Urinary bladder (tissue), 4 donors: ENCODE results near the gene B4GALNT4. TPM values are rescaled to one million over a fixed set of nuclear protein-coding genes. Genes with fewer than 3 reads are reported as not detected.
"Not testable (repeated sequence)": the region's sequence is repeated elsewhere in the genome, so short reads cannot be mapped to it uniquely, and the experiment has no call there.

Experiments
- DNase-seq: peaks from one replicate; pipeline ENCODE4 v3.0.0-alpha.2; 2015; ENCODE audit errors: extremely low spot score
- H3K27ac ChIP-seq: one replicate; pipeline ENCODE4 v1.5.1; 2013; ENCODE audit warnings: low read depth, mild to moderate bottlenecking, moderate library complexity
- H3K36me3 ChIP-seq: one replicate; pipeline ENCODE4 v1.6.1; 2013; ENCODE audit warnings: mild to moderate bottlenecking, moderate library complexity; ENCODE audit not compliant: insufficient read depth
- H3K4me1 ChIP-seq: one replicate; pipeline ENCODE4 v1.6.1; 2013; ENCODE audit warnings: mild to moderate bottlenecking, moderate library complexity; ENCODE audit not compliant: insufficient read depth
- H3K4me3 ChIP-seq: one replicate; pipeline ENCODE4 v1.5.1; 2013; ENCODE audit warnings: low read depth, low read length
- WGBS: extraction: QIAGEN DNeasy Blood & Tissue Kit; methylation state at CpG from one replicate; pipeline ENCODE4 v1.1.7; 2013; 5-methylcytosine and 5-hydroxymethylcytosine counted together
- polyA plus RNA-seq: library from polyadenylated mRNA; stranded (reverse); fragments of 200-250 nt; gene quantifications from one replicate; pipeline ENCODE4 v1.2.3, GENCODE V29; 2013
- total RNA-seq: library from RNA; depleted of rRNA; stranded (reverse); fragments of >200 nt; gene quantifications from one replicate; pipeline ENCODE4 v1.2.3, GENCODE V29; 2014
- donor health status: healthy with polysubstance abuse.
- donor health status: healthy.

B4GALNT4 gene
- total and polyA plus RNA-seq, 2 donors, result 5.1 to 13.4 TPM

DNA sequence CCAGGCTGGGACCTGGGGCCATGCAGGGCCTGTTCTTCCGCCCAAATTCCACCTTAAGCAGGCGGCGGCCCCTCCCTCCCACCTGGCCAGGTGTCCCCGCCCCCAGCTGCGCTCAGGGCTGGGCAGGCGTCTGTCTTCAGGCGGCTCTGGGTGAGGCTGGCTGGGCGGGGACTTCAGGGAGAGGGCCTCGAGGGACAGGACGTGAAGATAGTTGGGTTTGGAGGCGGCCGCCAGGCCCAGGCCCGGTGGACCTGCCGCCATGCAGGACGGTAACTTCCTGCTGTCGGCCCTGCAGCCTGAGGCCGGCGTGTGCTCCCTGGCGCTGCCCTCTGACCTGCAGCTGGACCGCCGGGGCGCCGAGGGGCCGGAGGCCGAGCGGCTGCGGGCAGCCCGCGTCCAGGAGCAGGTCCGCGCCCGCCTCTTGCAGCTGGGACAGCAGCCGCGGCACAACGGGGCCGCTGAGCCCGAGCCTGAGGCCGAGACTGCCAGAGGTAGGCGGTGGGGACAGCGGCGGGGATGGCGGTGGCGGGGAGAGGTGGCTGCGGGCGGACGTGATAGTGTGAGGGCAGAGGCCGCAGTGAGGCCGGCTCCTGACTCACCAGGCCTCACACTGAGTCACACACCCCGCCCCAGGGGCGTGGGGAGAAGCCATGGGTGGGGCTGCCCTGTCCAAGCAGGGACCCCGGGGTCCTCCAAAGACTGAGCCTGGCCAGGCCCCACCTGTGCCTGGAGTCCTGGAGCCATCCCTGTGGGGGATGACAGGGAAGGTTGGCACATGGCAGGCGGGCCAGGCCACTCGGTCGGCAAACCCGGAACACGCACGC is 24.9 kb downstream of the B4GALNT4 start, which contains the start of gene PKP3:
TSS of gene PKP3 (plus strand) at position 176 of the 824 bp plus-strand sequence. CDS start at position 260, 84 bp downstream.
- Histone ChIP-seq H3K27ac (peak within 1 kb of the TSS; percentile 92), H3K4me1 (no peaks in the 10 kb centered on the region), H3K4me3 (peak within 1 kb of the TSS; percentile 10), H3K36me3 (no peaks in the 10 kb centered on the region)
- 68% methylated on average over 57 of the region's 57 CpGs for WGBS
- DNase-seq, result no peak

DNA sequence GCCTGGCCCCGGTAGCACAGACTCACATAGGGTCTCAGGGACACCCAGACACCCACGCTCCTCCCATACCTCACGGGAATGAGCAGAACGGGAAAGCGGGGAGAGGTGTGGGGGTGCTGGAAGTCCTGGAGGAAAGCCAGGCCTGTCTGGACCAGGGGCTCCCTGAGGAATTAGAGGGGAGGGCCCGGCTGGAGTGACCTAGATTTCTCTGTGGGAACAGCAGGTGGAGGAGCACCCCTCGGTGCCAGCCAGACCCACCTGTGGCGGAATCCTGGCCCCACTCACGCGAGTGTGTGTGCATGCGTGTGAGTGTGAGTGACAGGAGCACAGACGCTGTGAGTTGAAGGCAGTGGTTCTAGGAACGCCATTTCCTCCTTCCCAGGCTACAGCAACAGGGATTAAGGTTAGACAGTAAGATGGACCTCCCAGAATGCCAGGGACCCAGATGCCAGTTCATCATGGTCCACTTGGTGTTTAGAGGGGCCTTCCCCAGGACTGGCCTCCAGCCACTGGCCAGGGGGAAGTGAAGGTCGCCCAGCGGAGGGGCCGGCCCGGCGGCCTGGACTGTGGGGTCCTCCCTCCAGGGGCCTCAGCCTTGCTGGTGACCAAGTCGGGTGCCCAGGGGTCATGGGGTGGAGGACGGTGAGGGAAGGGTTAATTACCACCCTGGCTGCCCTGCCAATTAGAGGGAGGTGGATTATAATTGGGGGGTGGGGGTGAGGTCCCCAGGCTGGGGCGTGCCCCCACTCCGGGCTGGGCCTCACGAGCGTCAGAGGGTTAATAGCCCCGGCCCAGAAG is 25.8 kb downstream of the B4GALNT4 start:
- H3K36me3 ChIP-seq, result no peaks in the 10 kb centered on the region
- WGBS, result 74% methylated on average over 25 of the region's 25 CpGs

DNA sequence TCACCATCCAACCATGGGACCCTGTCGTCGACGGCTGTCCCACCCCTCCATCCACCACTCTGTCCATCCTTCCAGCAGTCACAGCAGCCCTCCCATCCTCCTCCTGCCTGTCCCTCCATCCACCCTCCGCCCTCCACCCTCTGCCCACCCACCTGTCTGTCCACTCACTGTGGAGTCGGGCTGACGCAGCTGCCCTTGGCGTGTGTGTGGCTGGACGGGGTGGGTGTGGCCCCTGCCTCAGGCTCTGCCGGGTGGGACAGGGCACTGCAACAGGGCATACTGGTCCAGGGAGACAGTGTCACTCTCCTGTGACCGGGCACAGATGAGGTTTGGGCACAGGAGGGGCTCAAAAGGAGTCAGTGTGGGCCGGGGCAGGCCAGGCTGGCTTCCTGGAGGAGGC is 26.6 kb downstream of the B4GALNT4 start:
- H3K4me1 ChIP-seq, result no peaks in the 10 kb centered on the region
- no peaks in the 10 kb centered on the region for H3K36me3 ChIP-seq
- no peak overlapping the region for H3K27ac ChIP-seq
- H3K4me3 ChIP-seq, result no peak overlapping the region
- no peak for DNase-seq
- WGBS, result 73% methylated on average over 11 of the region's 11 CpGs

More for the DNA sequence above, 25.8 kb downstream of the B4GALNT4 start:
- Histone ChIP-seq H3K4me3 (no peak overlapping the region), H3K4me1 (no peaks in the 10 kb centered on the region), H3K27ac (no peak overlapping the region)
- DNase-seq, result no peak

DNA sequence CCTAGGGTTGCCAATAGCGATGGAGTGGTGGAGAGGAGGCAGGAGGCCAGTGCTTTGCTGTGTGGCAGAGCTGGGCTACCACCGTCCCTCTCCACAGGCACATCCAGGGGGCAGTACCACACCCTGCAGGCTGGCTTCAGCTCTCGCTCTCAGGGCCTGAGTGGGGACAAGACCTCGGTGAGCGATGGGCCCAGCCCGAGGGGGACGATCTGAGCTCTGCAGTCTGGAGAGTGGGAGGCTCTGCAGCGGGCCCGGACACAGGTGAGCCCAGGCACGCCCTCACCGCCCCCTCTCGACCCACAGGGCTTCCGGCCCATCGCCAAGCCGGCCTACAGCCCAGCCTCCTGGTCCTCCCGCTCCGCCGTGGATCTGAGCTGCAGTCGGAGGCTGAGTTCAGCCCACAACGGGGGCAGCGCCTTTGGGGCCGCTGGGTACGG is 27.2 kb downstream of the B4GALNT4 start:
- Histone ChIP-seq H3K27ac (no peak overlapping the region), H3K36me3 (no peaks in the 10 kb centered on the region), H3K4me3 (peak overlapping the region; percentile 28), H3K4me1 (no peaks in the 10 kb centered on the region)
- 33% methylated on average over 23 of the region's 23 CpGs for WGBS
- no peak for DNase-seq

DNA sequence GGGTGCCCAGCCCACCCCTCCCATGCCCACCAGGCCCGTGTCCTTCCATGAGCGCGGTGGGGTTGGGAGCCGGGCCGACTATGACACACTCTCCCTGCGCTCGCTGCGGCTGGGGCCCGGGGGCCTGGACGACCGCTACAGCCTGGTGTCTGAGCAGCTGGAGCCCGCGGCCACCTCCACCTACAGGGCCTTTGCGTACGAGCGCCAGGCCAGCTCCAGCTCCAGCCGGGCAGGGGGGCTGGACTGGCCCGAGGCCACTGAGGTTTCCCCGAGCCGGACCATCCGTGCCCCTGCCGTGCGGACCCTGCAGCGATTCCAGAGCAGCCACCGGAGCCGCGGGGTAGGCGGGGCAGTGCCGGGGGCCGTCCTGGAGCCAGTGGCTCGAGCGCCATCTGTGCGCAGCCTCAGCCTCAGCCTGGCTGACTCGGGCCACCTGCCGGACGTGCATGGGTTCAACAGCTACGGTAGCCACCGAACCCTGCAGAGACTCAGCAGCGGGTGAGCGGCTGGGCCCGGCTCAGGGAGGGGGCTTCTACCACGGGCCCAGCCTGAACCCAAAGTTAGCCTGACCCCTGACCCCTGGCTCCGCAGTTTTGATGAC is 27.7 kb downstream of the B4GALNT4 start:
- 20% methylated on average over 43 of the region's 43 CpGs for WGBS
- no peak overlapping the region for H3K27ac ChIP-seq
- no peak for DNase-seq
- peak overlapping the region; percentile 28 for H3K4me3 ChIP-seq
- H3K4me1 ChIP-seq, result no peaks in the 10 kb centered on the region
- no peaks in the 10 kb centered on the region for H3K36me3 ChIP-seq

DNA sequence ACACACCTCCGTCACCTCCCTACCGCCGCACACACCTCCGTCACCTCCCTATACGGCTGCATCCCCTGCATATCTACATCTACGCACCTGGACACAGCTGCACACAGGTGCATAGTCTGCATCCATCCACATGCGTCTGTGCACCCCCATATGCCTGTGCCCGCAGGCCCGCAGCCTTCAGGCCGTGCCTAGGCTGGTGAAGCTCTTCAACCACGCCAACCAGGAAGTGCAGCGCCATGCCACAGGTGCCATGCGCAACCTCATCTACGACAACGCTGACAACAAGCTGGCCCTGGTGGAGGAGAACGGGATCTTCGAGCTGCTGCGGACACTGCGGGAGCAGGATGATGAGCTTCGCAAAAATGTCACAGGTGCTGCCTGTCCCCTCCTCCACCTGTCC is 29.5 kb downstream of the B4GALNT4 start:
- DNase-seq, result no peak
- Histone ChIP-seq H3K4me1 (no peaks in the 10 kb centered on the region), H3K27ac (no peak overlapping the region), H3K4me3 (no peak overlapping the region), H3K36me3 (no peaks in the 10 kb centered on the region)
- WGBS, result 84% methylated on average over 20 of the region's 20 CpGs

DNA sequence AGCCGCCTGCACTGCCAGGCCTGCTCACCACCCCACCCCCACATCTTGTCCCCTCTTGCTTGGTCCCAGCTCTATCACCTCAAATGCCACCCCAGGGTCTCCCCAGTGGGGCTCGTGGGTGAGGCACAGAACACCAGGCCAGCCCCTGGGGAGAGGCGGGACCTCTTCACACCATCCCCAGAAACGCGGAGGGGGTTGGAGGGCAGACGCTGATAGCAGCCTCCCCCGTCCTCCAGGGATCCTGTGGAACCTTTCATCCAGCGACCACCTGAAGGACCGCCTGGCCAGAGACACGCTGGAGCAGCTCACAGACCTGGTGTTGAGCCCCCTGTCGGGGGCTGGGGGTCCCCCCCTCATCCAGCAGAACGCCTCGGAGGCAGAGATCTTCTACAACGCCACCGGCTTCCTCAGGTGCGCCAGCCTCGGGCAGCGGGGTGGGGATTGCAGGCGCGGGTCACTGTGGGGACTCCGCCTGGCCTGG is 30.5 kb downstream of the B4GALNT4 start:
- Histone ChIP-seq H3K4me1 (no peaks in the 10 kb centered on the region), H3K27ac (no peak overlapping the region), H3K4me3 (no peak overlapping the region), H3K36me3 (no peaks in the 10 kb centered on the region)
- 30% methylated on average over 21 of the region's 21 CpGs for WGBS
- no peak for DNase-seq

DNA sequence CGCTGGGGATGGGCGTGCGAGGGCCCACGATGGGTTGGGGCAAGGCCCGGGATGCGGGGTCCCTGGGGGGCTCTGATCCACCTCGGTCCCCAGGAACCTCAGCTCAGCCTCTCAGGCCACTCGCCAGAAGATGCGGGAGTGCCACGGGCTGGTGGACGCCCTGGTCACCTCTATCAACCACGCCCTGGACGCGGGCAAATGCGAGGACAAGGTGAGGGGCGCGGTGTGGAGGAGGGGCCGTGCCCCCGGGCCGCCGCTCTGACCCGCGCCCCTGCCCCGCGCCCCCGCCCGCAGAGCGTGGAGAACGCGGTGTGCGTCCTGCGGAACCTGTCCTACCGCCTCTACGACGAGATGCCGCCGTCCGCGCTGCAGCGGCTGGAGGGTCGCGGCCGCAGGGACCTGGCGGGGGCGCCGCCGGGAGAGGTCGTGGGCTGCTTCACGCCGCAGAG is 31.0 kb downstream of the B4GALNT4 start:
- DNase-seq, result no peak
- Histone ChIP-seq H3K4me3 (no peak overlapping the region), H3K36me3 (no peaks in the 10 kb centered on the region), H3K27ac (no peak overlapping the region), H3K4me1 (no peaks in the 10 kb centered on the region)
- 15% methylated on average over 50 of the region's 50 CpGs for WGBS

DNA sequence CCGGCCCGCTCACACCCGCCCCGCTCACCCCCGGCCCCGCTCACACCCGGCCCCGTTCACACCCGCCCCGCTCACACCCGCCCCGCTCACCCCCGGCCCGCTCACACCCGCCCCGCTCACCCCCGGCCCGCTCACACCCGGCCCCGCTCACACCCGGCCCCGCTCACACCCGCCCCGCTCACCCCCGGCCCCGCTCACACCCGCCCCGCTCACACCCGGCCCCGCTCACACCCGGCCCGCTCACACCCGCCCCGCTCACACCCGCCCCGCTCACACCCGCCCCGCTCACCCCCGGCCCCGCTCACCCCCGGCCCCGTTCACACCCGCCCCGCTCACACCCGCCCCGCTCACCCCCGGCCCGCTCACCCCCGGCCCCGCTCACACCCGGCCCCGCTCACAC is 31.9 kb downstream of the B4GALNT4 start:
- H3K27ac ChIP-seq, H3K36me3 ChIP-seq, H3K4me1 ChIP-seq, H3K4me3 ChIP-seq, DNase-seq: not testable (repeated sequence)
- WGBS, result no CpG with 5 or more reads among the region's 52 CpGs

DNA sequence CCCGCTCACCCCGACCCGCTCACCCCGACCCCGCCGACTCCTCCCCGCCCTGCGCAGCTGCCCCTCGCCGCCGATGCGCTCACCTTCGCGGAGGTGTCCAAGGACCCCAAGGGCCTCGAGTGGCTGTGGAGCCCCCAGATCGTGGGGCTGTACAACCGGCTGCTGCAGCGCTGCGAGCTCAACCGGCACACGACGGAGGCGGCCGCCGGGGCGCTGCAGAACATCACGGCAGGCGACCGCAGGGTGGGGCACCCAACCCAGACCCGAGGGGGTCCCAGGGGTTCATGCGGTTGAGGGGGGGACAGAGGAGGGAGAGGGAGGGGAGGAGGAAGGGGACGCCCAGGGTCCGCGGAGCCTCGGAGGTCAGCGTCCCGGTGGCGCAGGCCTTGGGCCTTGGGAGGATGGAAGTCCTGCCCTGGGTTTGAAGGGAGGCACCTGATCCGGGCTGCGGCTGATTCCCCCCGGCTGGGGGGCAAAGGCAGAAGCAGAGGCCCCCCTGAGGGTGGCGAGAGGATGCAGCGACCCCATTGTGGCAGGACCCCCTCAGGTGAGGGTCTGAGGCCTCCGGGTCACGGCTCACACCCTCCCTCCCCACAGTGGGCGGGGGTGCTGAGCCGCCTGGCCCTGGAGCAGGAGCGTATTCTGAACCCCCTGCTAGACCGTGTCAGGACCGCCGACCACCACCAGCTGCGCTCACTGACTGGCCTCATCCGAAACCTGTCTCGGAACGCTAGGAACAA is 33.9 kb downstream of the B4GALNT4 start:
- WGBS, result 61% methylated on average over 55 of the region's 55 CpGs

DNA sequence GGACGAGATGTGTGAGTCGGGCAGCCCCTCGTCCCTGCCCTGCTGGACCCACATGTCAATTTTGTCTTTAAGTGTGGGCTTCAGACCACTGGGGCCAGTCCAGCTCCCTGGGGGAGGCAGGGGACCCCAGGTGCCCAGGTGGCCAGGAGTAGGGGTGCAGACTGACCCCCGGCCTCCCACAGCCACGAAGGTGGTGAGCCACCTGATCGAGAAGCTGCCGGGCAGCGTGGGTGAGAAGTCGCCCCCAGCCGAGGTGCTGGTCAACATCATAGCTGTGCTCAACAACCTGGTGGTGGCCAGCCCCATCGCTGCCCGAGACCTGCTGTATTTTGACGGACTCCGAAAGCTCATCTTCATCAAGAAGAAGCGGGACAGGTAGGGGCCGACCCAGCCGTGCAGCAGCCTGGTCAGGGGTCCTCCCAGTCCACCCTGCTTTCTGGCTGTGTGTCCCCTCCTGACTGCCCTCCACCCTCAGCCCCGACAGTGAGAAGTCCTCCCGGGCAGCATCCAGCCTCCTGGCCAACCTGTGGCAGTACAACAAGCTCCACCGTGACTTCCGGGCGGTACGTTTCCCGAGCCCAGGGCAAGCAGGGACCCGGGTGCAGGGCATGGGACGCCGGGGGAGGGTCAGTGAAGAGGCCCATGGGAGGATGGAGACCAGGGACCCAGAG is 34.6 kb downstream of the B4GALNT4 start:
- no peaks in the 10 kb centered on the region for H3K4me1 ChIP-seq
- no peak for DNase-seq
- H3K27ac ChIP-seq, result no peak overlapping the region
- WGBS, result 95% methylated on average over 27 of the region's 27 CpGs
- H3K4me3 ChIP-seq, result no peak overlapping the region
- H3K36me3 ChIP-seq, result no peaks in the 10 kb centered on the region

More for the DNA sequence above, 33.9 kb downstream of the B4GALNT4 start:
- no peaks in the 10 kb centered on the region for H3K4me1 ChIP-seq
- H3K4me3 ChIP-seq, result no peak overlapping the region
- H3K36me3 ChIP-seq, result no peaks in the 10 kb centered on the region
- no peak overlapping the region for H3K27ac ChIP-seq
- no peak for DNase-seq

DNA sequence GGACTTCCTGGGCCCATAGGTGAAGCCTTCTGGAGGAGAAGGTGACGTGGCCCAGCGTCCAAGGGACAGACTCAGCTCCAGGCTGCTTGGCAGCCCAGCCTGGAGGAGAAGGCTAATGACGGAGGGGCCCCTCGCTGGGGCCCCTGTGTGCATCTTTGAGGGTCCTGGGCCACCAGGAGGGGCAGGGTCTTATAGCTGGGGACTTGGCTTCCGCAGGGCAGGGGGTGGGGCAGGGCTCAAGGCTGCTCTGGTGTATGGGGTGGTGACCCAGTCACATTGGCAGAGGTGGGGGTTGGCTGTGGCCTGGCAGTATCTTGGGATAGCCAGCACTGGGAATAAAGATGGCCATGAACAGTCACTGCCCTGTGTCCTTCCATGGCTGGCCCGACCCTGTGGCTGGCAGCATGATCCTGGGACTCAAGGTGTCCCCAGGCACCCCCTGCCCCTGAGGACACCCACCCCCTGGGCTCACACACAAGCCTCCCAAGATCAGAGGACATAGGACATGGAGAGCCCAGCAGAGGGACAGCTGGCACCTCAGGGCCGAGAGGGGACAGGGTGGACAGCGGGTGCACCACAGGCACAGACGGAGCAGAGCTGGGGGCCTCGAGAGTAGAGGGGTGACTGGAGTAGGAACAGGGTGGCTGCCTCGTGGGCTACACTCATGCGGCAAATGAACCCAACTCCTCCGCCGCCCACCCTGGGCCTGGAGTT is 35.4 kb downstream of the B4GALNT4 start:
- 94% methylated on average over 14 of the region's 14 CpGs for WGBS
- Histone ChIP-seq H3K27ac (no peak overlapping the region), H3K4me3 (no peak overlapping the region), H3K36me3 (no peaks in the 10 kb centered on the region), H3K4me1 (no peaks in the 10 kb centered on the region)
- DNase-seq, result no peak
